MCF 10A (cell line): ENCODE measurements around the gene FLNA. TPM values are rescaled to one million over a fixed set of nuclear protein-coding genes. Genes with fewer than 3 reads are reported as not detected.

Experiments used
- BruUV-seq: library from RNA; stranded (reverse); fragments of 400-500 nt; replicated peaks from 2 replicates; lab custom pipeline; 2021; lab: Mats Ljungman, UMichigan
- CTCF ChIA-PET: fragments of 300-600 bp; sonication (Branson Sonifier 250); formaldehyde crosslinking; extraction: SDS; loops from one replicate; lab custom pipeline; 2021; ENCODE audit warnings: antibody characterized with exemption, inconsistent platforms; lab: Yijun Ruan, JAX
- POLR2A ChIA-PET: fragments of 300-600, 350-650 bp; sonication (Branson Sonifier 250); formaldehyde crosslinking; extraction: SDS; loops from one replicate; lab custom pipeline; 2020; ENCODE audit warnings: antibody characterized with exemption, inconsistent platforms; lab: Yijun Ruan, JAX
- DNase-seq: peaks from one replicate; pipeline ENCODE4 v3.0.0-alpha.2; 2018; ENCODE audit not compliant: unreplicated experiment
- H3K27ac Mint-ChIP-seq: one replicate; pipeline ENCODE4 v1.8.0; 2022; ENCODE audit warnings: mild to moderate bottlenecking, low read depth, mixed read lengths; ENCODE audit not compliant: unreplicated experiment
- H3K27me3 Mint-ChIP-seq: one replicate; pipeline ENCODE4 v1.8.0; 2022; ENCODE audit warnings: mixed read lengths; ENCODE audit not compliant: insufficient read depth, unreplicated experiment
- H3K36me3 Mint-ChIP-seq: one replicate; pipeline ENCODE4 v1.8.0; 2022; ENCODE audit warnings: mild to moderate bottlenecking, moderate library complexity, mixed read lengths; ENCODE audit not compliant: insufficient read depth, unreplicated experiment
- H3K4me1 Mint-ChIP-seq: one replicate; pipeline ENCODE4 v1.8.0; 2022; ENCODE audit warnings: mixed read lengths; ENCODE audit not compliant: insufficient read depth, unreplicated experiment
- H3K4me3 Mint-ChIP-seq: one replicate; pipeline ENCODE4 v1.8.0; 2022; ENCODE audit warnings: mild to moderate bottlenecking, moderate library complexity, mixed read lengths; ENCODE audit not compliant: unreplicated experiment
- H3K9me3 Mint-ChIP-seq: one replicate; pipeline ENCODE4 v1.8.0; 2022; ENCODE audit warnings: mixed read lengths; ENCODE audit not compliant: unreplicated experiment
- intact Hi-C: fragments of 100-400 bp; cut with micrococcal nuclease; formaldehyde crosslinking; loops from 2 replicates; pipeline ENCODE4 v1.14.1; 2022
- total RNA-seq: library from RNA; stranded (reverse); gene quantifications from 2 replicates; pipeline ENCODE4 v1.2.3, GENCODE V29; 2022
- TF ChIP-seq, protein P1 (sequence below): fragments of 200-600 bp; IDR thresholded peaks from one replicate; pipeline ENCODE4 v1.8.0; 2022; ENCODE audit warnings: antibody characterized with exemption, mild to moderate bottlenecking; ENCODE audit not compliant: unreplicated experiment

Gene FLNA
- total RNA-seq, 1 experiment from 2014 or later, result 1,218 TPM

DNA sequence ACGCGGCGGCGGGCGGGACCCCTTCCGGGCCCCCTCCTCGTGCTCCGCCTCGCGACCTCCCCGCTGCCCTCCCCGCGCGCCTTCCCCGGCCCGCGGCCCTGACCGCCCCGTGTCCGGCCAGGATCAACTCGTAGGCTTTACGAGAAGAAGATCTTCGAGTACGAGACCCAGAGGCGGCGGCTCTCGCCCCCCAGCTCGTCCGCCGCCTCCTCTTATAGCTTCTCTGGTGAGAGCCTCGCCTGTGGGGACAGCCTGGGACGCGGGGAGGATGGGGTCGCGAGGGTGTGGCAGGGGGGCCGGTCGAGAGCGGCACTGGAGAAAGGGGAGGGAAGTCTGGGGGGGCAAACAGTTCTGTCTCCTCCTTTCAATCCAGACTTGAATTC is 5.1 kb upstream of the FLNA start:
- ChIA-PET POLR2A (interaction anchor here (0.6 to 2.4 kb wide), 9 partner anchors 9 to 410 kb away, joined by 3 to 23 read pairs (median 5); partner anchors contain the start of gene RPL10), CTCF (interaction anchor here (1.2 kb wide), 1 partner anchor 17 kb away, joined by 5 read pairs; no protein-coding TSS in a partner anchor)
- peak overlapping the region; percentile 95 for H3K27ac Mint-ChIP-seq
- no peaks in the 10 kb centered on the region for H3K9me3 Mint-ChIP-seq
- peak overlapping the region; percentile 77 for H3K4me3 Mint-ChIP-seq
- TF ChIP-seq, protein P1, sequence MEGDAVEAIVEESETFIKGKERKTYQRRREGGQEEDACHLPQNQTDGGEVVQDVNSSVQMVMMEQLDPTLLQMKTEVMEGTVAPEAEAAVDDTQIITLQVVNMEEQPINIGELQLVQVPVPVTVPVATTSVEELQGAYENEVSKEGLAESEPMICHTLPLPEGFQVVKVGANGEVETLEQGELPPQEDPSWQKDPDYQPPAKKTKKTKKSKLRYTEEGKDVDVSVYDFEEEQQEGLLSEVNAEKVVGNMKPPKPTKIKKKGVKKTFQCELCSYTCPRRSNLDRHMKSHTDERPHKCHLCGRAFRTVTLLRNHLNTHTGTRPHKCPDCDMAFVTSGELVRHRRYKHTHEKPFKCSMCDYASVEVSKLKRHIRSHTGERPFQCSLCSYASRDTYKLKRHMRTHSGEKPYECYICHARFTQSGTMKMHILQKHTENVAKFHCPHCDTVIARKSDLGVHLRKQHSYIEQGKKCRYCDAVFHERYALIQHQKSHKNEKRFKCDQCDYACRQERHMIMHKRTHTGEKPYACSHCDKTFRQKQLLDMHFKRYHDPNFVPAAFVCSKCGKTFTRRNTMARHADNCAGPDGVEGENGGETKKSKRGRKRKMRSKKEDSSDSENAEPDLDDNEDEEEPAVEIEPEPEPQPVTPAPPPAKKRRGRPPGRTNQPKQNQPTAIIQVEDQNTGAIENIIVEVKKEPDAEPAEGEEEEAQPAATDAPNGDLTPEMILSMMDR, result no peak
- DNase-seq, result no peak
- intact Hi-C loops, result no loop called here
- H3K4me1 Mint-ChIP-seq, result peaks cover 12% of the 10 kb centered on the region
- H3K27me3 Mint-ChIP-seq, result no peaks in the 10 kb centered on the region
- BruUV-seq, result no TSS peak
- peaks cover 25% of the 10 kb centered on the region for H3K36me3 Mint-ChIP-seq

GRCh38 chrX:154378799-154379568 is 4.5 kb upstream of the FLNA start, which contains the start of gene EMD:
Gene EMD (plus strand): TSS chrX:154379295. CDS start chrX:154379485, 190 bp downstream.
- no peaks in the 10 kb centered on the region for H3K9me3 Mint-ChIP-seq
- TF ChIP-seq, protein P1, result no peak
- peak within 1 kb of the TSS; percentile 77 for H3K4me3 Mint-ChIP-seq
- peaks cover 25% of the 10 kb centered on the region for H3K36me3 Mint-ChIP-seq
- intact Hi-C loops, result loop anchor here (1.0 kb wide), 1 partner anchor 10 kb away; no protein-coding TSS in a partner anchor
- no peaks in the 10 kb centered on the region for H3K27me3 Mint-ChIP-seq
- H3K27ac Mint-ChIP-seq, result peak within 1 kb of the TSS; percentile 95
- ChIA-PET CTCF (no interaction called here), POLR2A (interaction anchor here (0.6 to 2.4 kb wide), 10 partner anchors 9 to 676 kb away, joined by 3 to 23 read pairs (median 4); partner anchors contain the start of gene RPL10)
- peak; percentile 94 for DNase-seq
- peaks cover 12% of the 10 kb centered on the region for H3K4me1 Mint-ChIP-seq
- BruUV-seq, result no TSS peak

DNA sequence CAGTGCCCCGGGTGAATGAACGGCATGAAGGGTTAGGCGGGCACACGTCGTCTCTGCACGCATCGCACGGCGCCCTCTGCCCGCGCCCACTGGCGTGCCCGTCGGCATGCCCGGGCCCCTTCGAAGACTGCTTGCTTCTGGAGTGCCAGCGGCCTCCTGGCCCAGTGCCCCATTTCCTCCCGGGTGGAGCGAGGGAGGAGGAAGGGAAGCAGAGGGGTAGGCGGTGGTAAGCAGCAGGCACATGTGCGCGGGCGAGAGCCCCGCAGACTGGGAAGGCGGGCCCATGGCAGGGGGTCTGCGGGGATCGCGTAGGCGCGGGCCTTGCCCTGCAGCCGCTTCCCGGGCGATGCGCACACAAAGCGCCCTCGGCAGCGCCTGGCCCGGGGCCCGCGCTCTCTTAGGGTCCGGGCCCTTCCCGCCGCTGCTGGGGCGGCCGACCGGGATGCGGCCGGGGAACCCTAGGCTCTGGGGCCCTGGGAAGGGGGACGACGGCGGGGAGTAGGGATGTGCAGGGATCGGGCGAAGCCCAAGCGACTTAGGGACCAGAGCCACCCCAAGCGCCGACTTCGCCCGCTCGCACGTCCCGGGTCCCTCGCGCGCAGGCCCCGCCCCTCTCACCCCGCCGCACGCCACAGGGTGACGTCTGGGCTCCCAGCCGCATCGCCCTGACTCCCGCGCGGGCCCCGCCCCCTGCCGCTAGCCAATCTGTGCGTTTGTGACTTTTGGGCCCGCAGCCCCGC is 3.8 kb upstream of the FLNA start:
- Mint-ChIP-seq H3K4me1 (peaks cover 12% of the 10 kb centered on the region), H3K27me3 (no peaks in the 10 kb centered on the region), H3K27ac (peak overlapping the region; percentile 42), H3K9me3 (no peaks in the 10 kb centered on the region), H3K36me3 (peaks cover 25% of the 10 kb centered on the region), H3K4me3 (peak overlapping the region; percentile 77)
- intact Hi-C loops, result loop anchor here (1.0 kb wide), 1 partner anchor 9 kb away; no protein-coding TSS in a partner anchor
- POLR2A ChIA-PET, result interaction anchor here (0.5 to 5.6 kb wide), 10 partner anchors 8 to 677 kb away, joined by 3 to 57 read pairs (median 6); partner anchors contain the start of genes RPL10 and SLC10A3
- TF ChIP-seq, protein P1, result no peak
- BruUV-seq, result no TSS peak
- DNase-seq, result peak; percentile 55
- CTCF ChIA-PET, result no interaction called here
